DMS153 treated with DMSO at 0.1 percent for 48 hours (cell line): ENCODE data around the gene SERPINB10.
A peak's percentile ranks its signal among the peaks of the same experiment; 100 is the strongest.
"Not testable (repeated sequence)": the region's sequence is repeated elsewhere in the genome, so short reads cannot be mapped to it uniquely, and the experiment has no call there.

Experiments used
- DNase-seq: peaks from one replicate; lab custom pipeline; 2025; ENCODE audit not compliant: unreplicated experiment; lab: John Stamatoyannopoulos, UW

The SERPINB10 gene

GRCh38 chr18:63890950-63891304 lies 16.8 kb upstream of the SERPINB10 start:
- peak; percentile 7 for DNase-seq

- no peak for DNase-seq
Observed at GRCh38 chr18:63892566-63892965, 15.2 kb upstream of the SERPINB10 start.

GRCh38 chr18:63894106-63894772 lies 13.5 kb upstream of the SERPINB10 start:
- DNase-seq: no peak

- no peak for DNase-seq
Observed at GRCh38 chr18:63895190-63895589, 12.6 kb upstream of the SERPINB10 start.

GRCh38 chr18:63897072-63897471 lies 10.7 kb upstream of the SERPINB10 start:
- no peak for DNase-seq

- no peak for DNase-seq
Observed at GRCh38 chr18:63899206-63899605, 8.6 kb upstream of the SERPINB10 start.

GRCh38 chr18:63903851-63904570 lies 3.7 kb upstream of the SERPINB10 start:
- no peak for DNase-seq

GRCh38 chr18:63904694-63905093 lies 3.1 kb upstream of the SERPINB10 start:
- no peak for DNase-seq

- DNase-seq: no peak
Observed at GRCh38 chr18:63905361-63905760, 2.4 kb upstream of the SERPINB10 start.

- no peak for DNase-seq
Observed at GRCh38 chr18:63906056-63906455, 1.7 kb upstream of the SERPINB10 start.

GRCh38 chr18:63908858-63909257 lies 1.1 kb downstream of the SERPINB10 start:
- no peak for DNase-seq

GRCh38 chr18:63909870-63910269 lies 2.1 kb downstream of the SERPINB10 start:
- no peak for DNase-seq

- DNase-seq: no peak
Observed at GRCh38 chr18:63917817-63918216, 10.1 kb downstream of the SERPINB10 start.

GRCh38 chr18:63922049-63922448 lies 14.3 kb downstream of the SERPINB10 start:
- DNase-seq: no peak

GRCh38 chr18:63924551-63924950 lies 16.8 kb downstream of the SERPINB10 start:
- no peak for DNase-seq

- DNase-seq: no peak
Observed at GRCh38 chr18:63928331-63928730, 20.6 kb downstream of the SERPINB10 start.

- not testable (repeated sequence) for DNase-seq
Observed at GRCh38 chr18:63929369-63929768, 21.6 kb downstream of the SERPINB10 start.

- DNase-seq: no peak
Observed at GRCh38 chr18:63930773-63931354, 23.1 kb downstream of the SERPINB10 start.

- DNase-seq: peak; percentile 86
Observed at GRCh38 chr18:63936156-63936931, 28.6 kb downstream of the SERPINB10 start.

- DNase-seq: no peak
Observed at GRCh38 chr18:63936932-63937393, 29.2 kb downstream of the SERPINB10 start.

- no peak for DNase-seq
Observed at GRCh38 chr18:63940008-63940407, 32.2 kb downstream of the SERPINB10 start.
